ENCODE data around the gene FADS6. TPM values are rescaled to one million over a fixed set of nuclear protein-coding genes. Genes with fewer than 3 reads are reported as not detected.
"Not testable (repeated sequence)": the region's sequence is repeated elsewhere in the genome, so short reads cannot be mapped to it uniquely, and the experiment has no call there.

The FADS6 gene
- total RNA-seq, 1 experiment from 2014 or later = not detected

- not testable (repeated sequence) for DNase-seq (ENCODE audit: low spot score)
Measured at GRCh38 chr17:74870028-74870427, 23.4 kb downstream of the FADS6 start.

- DNase-seq (ENCODE audit: low spot score) = no peak
Measured at GRCh38 chr17:74868908-74869255, 24.6 kb downstream of the FADS6 start.

GRCh38 chr17:74868251-74868907 lies 25.1 kb downstream of the FADS6 start:
- no peak for DNase-seq (ENCODE audit: low spot score)

- DNase-seq (ENCODE audit: low spot score) = no peak
Measured at GRCh38 chr17:74866198-74866835, 27.1 kb downstream of the FADS6 start.

GRCh38 chr17:74865504-74866197 lies 27.8 kb downstream of the FADS6 start:
- no peak for DNase-seq (ENCODE audit: low spot score)

- DNase-seq (ENCODE audit: low spot score) = peak; percentile 52
Measured at GRCh38 chr17:74864866-74865395, 28.5 kb downstream of the FADS6 start.

GRCh38 chr17:74864297-74864865 lies 29.1 kb downstream of the FADS6 start:
- no peak for DNase-seq (ENCODE audit: low spot score)

GRCh38 chr17:74863420-74864296 lies 29.8 kb downstream of the FADS6 start:
- no peak for DNase-seq (ENCODE audit: low spot score)

- no peak for DNase-seq (ENCODE audit: low spot score)
Measured at GRCh38 chr17:74862919-74863318, 30.5 kb downstream of the FADS6 start.

GRCh38 chr17:74862108-74862901 lies 31.1 kb downstream of the FADS6 start:
- DNase-seq (ENCODE audit: low spot score) = no peak

GRCh38 chr17:74861662-74862107 lies 31.7 kb downstream of the FADS6 start:
- no peak for DNase-seq (ENCODE audit: low spot score)

GRCh38 chr17:74860872-74861661 lies 32.4 kb downstream of the FADS6 start:
- no peak for DNase-seq (ENCODE audit: low spot score)

- no peak for DNase-seq (ENCODE audit: low spot score)
Measured at GRCh38 chr17:74860229-74860871, 33.1 kb downstream of the FADS6 start.

- DNase-seq (ENCODE audit: low spot score) = no peak
Measured at GRCh38 chr17:74859459-74860228, 33.8 kb downstream of the FADS6 start, which contains the start of gene GRIN2C. Gene GRIN2C, minus strand, starts transcription at chr17:74859885. Its CDS starts 4,793 bp downstream, at chr17:74855092.

- DNase-seq (ENCODE audit: low spot score) = no peak
Measured at GRCh38 chr17:74858672-74859458, 34.6 kb downstream of the FADS6 start.

- no peak for DNase-seq (ENCODE audit: low spot score)
Measured at GRCh38 chr17:74857191-74857590, 36.2 kb downstream of the FADS6 start.

- no peak for DNase-seq (ENCODE audit: low spot score)
Measured at GRCh38 chr17:74856112-74856511, 37.3 kb downstream of the FADS6 start.

All from H4 (cell line).